ENCODE measurements around the gene PRKG1.
"Not testable (repeated sequence)": the region's sequence is repeated elsewhere in the genome, so short reads cannot be mapped to it uniquely, and the experiment has no call there.

PRKG1 gene

DNA sequence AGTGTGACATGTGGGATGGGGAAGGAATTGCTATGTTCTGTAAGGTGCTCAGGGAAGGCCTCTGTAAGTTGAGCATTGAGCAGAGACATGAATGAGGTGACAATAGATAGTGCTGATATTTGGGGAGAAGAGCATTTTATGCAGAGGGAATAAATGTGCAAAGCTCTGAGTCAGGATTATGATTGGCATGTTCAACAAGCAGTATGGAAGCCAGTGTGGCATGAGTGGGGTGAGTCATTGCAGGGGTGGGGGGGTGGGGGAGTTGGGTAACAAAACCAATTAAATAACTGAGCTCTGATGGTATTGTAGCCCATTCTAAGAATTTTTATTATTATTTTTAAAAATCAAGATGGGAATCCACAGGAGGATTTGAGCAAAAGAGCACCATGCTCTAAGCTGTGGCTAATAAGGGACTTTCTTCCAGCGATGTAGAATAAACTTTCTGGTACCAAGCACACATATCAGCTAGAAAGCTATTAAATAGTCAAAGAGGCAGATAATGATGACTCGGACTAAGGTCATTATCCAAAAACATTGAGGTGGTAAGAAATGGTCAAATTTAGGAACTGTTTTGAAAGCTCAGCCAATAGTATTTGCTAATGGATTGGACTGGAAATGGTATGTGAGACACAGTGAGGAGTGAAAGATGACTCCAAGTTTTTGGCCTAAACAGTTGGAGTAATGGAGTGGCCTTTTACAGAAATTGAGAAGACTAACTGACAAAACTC lies 96.4 kb downstream of the PRKG1 start:
- DNase-seq (ENCODE audit: low spot score): no peak

DNA sequence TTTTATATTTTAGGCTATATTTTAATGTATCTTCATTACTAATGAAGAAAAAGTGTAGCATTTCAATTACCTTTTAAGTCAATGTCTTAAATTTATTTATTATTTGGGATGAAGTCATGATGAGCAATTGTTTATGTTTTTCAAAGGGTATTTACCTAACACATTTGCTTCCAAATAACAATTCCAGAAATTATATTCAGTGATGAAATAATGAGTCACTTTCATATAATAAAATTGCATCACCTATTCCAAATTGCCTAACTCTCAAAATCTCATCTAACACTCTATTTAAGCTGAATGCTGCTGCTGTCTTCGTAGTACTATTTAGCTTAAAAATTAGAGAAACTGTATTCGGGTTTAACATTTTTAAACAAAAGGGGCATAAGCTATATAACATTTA lies 97.7 kb downstream of the PRKG1 start:
- DNase-seq (ENCODE audit: low spot score): no peak

DNA sequence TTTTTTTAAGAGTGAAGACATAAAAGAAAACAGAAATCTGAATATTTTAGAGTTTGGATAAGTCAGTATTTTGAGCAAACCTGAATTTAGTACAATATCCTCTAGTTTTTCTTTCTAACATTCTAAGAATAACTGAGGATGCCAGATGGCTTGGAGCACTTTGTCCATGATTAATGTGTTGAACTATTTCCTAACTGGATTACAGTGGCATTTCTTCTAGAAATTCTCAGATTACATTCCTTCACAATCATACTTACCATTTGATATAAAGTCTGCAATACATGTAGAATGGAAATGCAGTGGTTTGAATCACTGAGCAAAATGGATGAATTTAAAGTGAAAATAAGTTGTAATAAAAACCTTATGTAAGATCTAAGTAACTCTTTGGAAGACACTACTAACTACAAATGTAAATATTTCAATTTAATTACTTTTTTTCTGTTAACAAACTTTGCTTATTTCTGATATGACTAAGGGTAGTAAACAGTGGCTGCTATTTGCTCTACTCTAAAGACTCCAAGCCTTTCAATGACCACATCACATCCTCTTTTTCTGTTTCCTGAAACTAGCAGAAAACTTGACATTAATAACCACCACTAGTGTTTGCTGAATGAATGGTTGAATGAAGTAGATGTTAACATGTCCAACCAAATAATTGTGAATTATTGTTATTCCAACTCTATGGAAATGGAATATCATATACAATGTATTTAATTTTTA lies 102.8 kb downstream of the PRKG1 start:
- no peak for DNase-seq (ENCODE audit: low spot score)

DNA sequence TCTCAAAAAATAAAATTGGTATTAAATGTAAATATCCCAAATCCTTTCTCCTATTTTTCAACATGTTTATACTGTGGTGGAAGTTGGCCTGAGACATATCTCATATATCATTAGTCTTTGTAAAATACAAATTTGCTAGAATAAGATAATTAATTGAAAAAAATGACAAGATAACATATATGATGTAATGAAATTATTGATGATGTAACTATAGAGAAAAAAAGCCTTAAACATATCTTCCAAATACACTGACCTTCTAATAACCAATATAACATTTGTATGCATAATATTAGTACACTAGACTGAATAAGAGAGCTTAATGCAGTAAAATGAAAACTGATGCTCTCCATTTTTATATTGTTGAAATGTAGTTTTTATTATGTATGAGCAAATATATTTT lies 104.3 kb downstream of the PRKG1 start:
- DNase-seq (ENCODE audit: low spot score): no peak

DNA sequence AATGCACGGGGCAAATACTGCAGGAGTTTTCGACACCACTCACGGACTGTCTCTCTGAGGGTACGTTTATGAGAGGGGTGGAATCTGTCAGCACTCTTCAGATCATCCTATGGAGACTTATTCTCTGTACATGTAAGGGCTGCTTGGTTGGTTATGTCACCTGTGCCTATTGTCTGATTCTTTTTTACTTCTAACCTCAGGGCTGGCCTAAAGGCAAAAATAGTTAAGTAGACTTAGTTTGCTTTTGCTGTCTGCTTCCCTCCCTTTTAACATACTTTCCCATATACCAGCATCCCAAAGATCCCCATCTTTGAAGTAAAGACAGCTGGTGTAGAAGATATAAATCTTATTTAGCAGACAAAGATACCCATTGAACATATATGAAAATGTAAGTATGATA lies 105.9 kb downstream of the PRKG1 start:
- DNase-seq (ENCODE audit: low spot score): no peak

DNA sequence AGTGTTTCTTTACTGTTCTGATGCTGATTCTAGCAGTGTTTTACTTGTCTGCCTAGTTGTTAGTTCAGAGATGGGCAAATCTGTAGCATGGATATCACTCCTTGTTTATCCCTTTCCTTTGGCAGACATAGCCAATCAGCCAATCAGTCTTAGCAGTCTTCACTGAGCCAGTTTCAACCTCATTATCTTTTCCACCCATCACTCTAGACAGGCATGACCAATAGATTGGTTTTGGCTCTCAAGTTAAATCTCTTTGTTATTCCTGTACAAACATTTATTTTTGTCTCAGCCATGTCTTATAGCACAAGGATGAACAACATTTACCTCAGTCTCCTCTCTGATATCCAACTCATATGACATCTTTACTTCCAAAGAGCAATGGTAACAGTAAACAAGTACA lies 109.5 kb downstream of the PRKG1 start:
- no peak for DNase-seq (ENCODE audit: low spot score)

DNA sequence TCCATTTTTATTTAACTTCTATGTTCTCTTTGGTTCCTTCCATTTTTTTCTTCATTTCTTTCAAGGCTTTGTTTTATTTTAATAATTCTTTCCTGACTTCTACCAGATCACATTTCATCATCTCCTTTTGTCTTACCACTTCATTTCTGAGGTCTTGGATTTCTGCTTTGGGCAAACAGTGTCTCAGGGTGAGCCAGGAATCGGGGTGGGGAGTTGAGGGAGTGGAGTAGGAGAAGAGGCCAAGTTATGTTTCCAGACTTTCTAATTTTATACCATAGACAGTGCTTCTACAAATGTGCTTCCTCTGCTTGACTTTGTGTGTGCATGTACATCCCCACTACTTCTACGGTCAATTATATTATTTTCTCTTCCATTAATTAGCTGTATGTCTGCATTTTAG lies 112.1 kb downstream of the PRKG1 start:
- DNase-seq (ENCODE audit: low spot score): no peak

DNA sequence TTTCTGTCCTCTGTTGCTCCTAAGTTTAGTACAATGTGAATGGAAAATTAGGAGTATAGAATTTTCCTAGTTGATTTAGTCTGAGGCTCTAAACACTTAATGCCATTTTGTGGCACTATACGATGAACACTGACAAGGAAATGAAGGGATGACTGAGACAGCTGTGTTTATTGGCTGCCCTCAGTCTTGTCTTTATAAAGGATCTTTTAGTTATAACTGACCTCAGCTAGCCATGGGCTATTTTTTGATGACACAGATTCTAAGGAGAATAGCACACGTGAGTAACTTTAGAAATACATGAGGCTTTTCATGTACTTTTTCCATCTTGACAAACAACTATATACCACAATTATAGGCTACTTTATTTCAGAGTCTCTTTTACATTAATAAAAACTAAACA lies 113.7 kb downstream of the PRKG1 start:
- no peak for DNase-seq (ENCODE audit: low spot score)

DNA sequence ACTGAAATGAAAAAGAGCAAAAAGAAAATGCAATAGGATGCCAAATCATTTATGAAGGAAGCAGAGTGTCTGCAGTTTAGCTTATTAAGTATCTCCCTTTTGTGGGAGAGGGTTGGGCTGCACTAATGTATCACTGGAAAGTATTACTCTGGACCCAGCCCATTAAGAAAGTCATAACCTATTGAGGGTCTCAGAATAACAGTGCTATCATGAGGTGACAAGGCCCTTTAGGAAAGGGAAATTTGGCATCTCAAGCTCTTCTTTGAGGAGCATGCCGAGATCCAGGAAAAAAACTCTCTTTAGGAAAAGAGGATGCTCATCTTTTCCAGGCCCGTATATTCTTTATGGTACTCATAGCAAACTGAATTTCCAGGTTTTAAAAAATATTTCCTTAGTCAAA lies 114.6 kb downstream of the PRKG1 start:
- no peak for DNase-seq (ENCODE audit: low spot score)

DNA sequence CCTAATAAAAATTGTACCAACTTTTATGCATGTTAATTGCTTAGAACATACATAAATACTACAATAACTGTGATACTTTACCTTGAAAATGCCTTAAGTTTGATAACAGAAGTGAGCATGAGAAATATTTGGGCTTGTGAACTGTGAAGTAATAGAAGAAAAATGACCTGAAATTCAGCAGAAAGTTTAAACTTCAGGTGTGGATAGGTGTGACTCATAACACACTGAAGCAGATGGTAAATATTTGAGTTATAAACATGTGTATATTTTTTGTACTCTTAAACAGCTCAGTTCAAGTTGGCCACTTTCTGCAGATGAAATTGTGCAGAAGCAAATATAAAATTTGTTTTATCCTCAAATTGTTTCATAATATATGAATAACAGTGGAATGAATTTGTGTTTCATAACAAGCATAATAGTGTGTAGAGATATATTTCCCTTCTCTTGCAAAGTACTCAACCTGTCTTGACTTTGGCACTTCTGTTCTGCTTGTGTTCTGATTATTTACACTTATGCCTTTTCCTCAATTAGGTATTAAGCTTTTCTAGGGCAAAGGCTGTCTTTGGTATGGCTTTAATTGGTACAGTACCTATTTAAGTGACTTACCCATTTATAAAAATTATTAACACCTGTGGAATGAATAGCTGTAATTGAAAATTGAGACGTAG lies 122.4 kb downstream of the PRKG1 start:
- DNase-seq (ENCODE audit: low spot score): no peak

DNA sequence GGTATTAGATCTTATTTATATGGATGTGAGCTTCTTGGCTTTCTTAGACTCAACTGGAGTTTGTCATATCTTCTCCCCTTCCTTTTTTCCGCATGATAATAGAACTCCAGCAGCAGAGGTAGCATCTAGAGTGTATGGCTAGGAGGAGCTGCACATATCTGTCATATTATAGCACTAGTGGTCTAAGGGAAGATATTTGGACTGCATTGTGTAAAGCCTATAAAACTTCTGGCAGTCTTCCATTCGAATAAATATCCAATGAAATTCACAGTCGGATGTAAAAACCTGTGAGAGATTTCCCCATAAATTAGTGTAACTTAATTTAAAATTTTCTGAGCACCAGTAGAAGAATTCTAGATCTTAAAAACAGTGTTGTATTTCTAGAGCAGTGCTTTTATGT lies 123.9 kb downstream of the PRKG1 start:
- no peak for DNase-seq (ENCODE audit: low spot score)

DNA sequence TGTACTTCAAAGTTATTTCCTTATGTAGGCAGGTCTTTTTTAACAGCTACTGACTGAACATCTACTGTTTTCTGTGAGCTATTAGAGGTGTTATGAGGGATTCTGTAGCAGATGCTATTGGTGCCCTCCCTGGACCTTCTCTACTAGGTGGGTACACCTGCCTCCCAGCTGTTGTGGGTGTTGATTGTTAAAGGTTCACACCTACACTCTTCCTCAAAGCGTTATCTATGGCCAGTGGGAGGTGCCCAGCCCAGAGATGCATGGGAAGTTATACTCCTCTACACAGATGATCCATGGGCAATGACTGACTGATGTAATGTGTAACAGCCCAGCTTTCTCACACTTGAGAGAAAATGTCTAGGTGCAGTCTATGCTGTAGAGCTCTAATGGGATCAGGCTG lies 127.7 kb downstream of the PRKG1 start:
- DNase-seq (ENCODE audit: low spot score): no peak

DNA sequence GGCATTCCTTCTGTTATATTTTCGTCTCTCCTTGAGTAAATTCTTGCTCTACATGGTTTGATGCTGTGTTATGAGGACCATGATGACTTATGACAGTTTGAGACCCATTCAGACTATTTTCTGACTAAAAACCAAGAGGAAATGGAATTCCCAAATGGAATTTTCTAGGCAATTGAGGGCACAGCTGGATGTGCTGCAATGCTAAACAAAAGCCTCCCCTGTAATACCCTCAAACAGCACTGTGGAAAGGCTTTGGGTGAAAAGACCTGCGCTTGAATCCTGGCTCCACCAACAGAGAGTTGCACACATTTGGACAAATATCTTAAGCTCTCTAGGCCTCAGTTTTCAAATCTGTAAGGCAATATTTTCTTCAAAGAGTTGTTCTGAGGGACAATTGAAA lies 129.1 kb downstream of the PRKG1 start:
- no peak for DNase-seq (ENCODE audit: low spot score)

DNA sequence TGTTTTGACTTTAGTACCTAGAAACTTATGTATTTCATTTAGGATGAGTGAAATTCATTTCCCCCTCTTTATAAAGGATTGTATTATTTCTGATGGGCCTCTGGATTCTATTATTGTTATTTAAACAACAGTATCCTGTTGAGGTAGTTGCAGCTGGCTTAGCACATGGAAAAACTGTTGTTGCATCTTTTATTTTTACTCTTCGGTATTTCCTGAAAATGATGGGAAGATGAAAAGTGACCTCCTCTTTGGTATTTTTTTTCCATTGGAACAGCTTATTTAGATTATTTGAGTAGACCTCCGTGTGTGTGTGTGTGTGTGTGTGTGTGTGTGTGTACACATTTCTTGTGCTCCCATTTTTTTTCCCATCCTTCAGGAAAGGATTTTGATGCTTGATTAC lies 129.8 kb downstream of the PRKG1 start:
- DNase-seq (ENCODE audit: low spot score): no peak

DNA sequence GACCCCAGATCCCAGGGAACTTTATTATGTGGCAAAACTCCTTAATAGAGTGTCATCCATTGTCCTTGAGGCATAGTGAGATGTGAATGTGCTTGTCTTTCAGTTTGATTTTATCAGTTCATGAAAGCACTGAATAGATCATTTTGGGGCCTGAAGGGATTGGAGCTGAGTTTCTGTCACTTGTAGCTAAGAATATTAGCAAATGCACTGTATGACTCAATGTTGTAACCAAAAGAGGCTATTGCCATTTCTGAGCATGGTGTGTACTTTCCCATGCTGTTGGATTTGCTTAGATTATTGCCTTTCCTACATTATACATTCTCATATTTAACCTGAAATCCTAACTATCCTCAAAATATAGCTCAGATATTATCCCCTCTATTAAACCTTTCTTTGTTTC lies 130.4 kb downstream of the PRKG1 start:
- DNase-seq (ENCODE audit: low spot score): no peak

DNA sequence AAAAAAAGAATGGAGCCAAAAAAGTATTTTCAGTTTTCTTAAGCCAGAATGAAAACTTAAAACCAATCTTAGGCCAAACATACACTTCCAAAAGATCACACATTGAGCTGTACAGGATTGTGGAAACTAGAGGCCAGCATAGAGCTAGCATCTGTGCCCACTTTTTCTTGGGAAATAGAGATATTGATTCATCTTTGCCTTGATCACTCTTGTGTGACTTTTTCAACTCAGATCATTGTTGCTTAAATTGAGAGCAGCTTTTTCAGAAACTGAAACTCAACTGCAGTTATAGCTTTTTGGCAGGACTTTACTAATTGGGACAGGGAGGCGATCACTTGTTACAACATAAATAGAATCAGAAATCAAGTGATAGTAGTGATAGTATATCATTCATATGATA lies 132.2 kb downstream of the PRKG1 start:
- DNase-seq (ENCODE audit: low spot score): no peak

DNA sequence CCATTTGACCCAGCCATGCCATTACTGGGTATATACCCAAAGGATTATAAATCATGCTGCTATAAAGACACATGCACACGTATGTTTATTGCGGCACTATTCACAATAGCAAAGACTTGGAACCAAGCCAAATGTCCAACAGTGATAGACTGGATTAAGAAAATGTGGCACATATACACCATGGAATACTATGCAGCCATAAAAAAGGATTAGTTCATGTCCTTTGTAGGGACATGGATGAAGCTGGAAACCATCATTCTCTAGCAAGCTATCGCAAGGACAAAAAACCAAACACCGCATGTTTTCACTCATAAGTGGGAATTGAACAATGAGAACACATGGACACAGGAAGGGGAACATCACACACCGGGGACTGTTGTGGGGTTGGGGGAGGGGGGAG lies 138.7 kb downstream of the PRKG1 start:
- DNase-seq (ENCODE audit: low spot score): not testable (repeated sequence)

DNA sequence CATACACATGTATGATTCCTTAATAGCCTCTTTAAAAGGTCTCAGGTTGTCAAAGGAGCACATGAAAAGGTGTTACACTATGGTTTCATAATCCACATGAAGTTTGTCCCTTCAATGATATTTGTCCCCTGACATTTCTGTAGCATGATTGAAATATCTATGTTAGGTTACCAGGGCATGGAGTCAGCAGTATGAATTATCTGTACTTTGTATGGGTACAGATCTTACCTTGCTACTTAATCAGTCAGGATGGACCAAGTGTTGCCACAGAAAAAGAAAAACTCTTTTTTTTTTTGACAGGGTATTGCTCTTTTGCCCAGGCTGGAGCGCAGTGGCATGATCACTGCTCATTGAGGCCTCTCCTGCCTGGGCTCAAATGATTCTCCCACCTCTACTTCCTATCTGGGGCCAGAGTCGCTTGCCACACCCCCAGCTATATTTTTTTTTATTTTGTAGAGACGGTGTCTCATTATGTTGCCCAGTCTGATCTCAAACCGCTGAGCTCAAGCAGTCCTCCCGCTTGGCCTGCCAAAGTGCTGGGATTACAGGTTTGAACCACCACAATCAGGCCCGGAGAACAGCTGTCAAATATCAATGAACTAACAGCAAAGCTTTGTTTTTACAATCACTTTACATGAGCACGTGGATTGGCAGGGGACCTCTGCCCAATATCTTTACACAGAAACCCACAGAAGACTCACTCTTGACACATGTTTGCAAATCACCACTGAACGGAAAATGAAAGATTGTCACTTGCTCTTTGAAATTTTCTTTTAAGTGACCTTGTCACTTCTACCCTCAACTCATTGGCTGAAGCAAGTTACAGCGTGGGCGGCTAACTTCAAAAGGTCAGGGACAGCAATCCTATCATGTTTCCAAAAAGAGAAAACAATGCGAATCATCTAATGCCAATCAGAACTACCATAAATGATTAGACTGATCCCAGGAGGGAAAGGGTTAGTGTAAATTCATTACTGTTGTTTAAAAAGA lies 140.2 kb downstream of the PRKG1 start:
- no peak for DNase-seq (ENCODE audit: low spot score)

DNA sequence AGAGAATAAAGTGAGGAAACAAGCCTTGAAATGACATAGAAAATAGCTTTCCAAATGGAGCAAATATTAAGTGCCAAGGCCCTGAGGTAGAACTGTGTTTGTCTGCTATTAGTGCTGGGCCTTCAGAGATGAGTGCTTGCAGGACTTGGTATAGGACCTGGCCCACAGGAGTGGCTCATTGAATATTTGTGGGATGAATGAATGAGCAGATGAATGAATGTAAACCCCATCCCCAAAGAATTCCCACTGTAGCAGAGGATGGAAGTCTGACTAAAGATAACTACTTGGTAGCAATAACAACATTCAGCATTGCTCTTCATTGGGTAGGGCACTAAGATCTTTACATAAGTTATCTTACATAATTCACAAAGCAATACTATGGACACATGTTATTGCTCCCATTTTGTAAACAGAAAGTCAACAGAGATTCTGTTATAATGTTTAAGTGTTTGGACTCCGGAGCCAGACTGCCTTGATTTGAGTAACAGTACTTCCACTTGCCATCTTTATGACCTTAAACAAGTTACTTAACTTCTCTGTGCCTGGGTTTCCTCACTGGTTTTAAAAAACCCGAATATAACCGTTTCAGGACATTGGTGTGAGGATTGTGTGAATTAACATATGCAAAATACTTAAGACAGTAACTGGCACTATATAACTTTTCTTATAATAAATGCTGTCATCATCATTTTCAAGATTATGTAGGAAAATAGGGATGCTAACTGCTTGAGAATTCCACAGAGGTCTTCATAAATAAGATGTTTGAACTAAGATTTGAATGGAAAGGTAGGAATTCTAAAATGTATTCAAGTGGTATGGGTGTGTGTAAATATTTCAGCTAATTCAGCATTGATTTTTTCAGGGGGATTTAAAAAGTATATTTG lies 141.9 kb downstream of the PRKG1 start:
- DNase-seq (ENCODE audit: low spot score): no peak

DNA sequence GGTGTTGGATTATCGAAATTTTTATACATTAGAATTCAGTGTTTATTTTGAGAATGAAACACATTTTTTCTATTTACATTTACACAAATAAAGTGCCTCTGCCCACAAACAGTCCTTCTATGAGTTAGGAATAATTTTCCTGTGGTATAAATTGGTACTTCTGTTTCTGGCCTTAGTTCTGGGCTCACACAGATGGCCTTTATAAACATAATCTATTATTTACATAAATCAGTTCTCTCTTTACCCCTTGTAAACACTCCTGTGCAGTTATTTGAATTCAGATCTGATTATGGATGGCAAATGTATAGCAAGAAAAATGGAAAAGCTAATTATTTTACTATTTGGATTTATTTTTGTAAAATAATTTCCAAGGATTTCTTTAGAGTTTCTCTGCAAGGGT lies 143.2 kb downstream of the PRKG1 start:
- DNase-seq (ENCODE audit: low spot score): no peak

DNA sequence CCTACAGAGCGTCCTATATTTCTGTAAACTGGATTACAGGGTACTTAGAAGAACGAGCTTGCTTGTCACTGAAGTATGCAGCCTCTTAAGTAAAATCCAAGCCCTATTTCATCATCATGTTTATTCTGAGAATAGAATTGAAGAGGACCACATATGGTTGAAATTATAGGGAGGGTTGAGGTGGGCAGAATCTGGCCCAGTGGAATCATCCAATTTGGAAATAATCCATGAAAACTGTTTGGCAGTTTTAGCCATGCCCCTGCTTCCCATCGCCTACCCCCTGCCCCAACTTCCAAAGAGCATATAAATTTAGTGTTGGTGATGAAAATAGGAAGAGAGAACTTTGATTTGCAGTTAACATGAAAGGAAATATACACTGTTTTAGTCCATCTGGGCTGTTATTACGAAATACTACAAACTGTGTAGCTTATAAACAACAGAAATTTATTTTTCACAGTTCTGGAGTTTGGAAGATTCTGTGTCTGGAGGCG lies 150.4 kb downstream of the PRKG1 start:
- DNase-seq (ENCODE audit: low spot score): no peak

All from D341Med (cell line).